Raji (cell line): ENCODE results near the gene LRRFIP2.

Experiments used
- POLR2A ChIP-seq: IDR thresholded peaks from 2 replicates; pipeline ENCODE4 v1.6.1; 2011; ENCODE audit warnings: low read depth, low read length, control low read depth; ENCODE audit not compliant: insufficient read depth

The LRRFIP2 gene

GRCh38 chr3:37174532-37175126, at the start of gene LRRFIP2:
Gene LRRFIP2 (minus strand): TSS chr3:37174582. CDS start chr3:37148983, 25,599 bp downstream.
- TF ChIP-seq POLR2A, result no peak

- no peak for TF ChIP-seq POLR2A
These were observed 49.2 kb upstream of the LRRFIP2 start for GRCh38 chr3:37223576-37223975.

GRCh38 chr3:37223141-37223558, 48.8 kb upstream of the LRRFIP2 start:
- TF ChIP-seq POLR2A, result no peak

GRCh38 chr3:37221407-37221806, 47.0 kb upstream of the LRRFIP2 start:
- no peak for TF ChIP-seq POLR2A

GRCh38 chr3:37219266-37219665, 44.9 kb upstream of the LRRFIP2 start:
- TF ChIP-seq POLR2A, result no peak

- no peak for TF ChIP-seq POLR2A
These were observed 43.8 kb upstream of the LRRFIP2 start for GRCh38 chr3:37218206-37218605.

GRCh38 chr3:37217098-37217849, 42.9 kb upstream of the LRRFIP2 start:
- TF ChIP-seq POLR2A, result no peak

GRCh38 chr3:37216597-37217097, 42.3 kb upstream of the LRRFIP2 start:
- TF ChIP-seq POLR2A, result no peak

- TF ChIP-seq POLR2A, result no peak
These were observed 39.7 kb upstream of the LRRFIP2 start for GRCh38 chr3:37214076-37214475.

- TF ChIP-seq POLR2A, result no peak
These were observed 35.8 kb upstream of the LRRFIP2 start for GRCh38 chr3:37210230-37210629.

- TF ChIP-seq POLR2A, result no peak
These were observed 29.9 kb upstream of the LRRFIP2 start for GRCh38 chr3:37204314-37204713.

- TF ChIP-seq POLR2A, result no peak
These were observed 27.7 kb upstream of the LRRFIP2 start for GRCh38 chr3:37202035-37202434.

- no peak for TF ChIP-seq POLR2A
These were observed 25.8 kb upstream of the LRRFIP2 start for GRCh38 chr3:37200141-37200540.

GRCh38 chr3:37198996-37199395, 24.6 kb upstream of the LRRFIP2 start:
- TF ChIP-seq POLR2A, result no peak

GRCh38 chr3:37198547-37198946, 24.2 kb upstream of the LRRFIP2 start:
- no peak for TF ChIP-seq POLR2A

GRCh38 chr3:37197810-37198371, 23.5 kb upstream of the LRRFIP2 start:
- no peak for TF ChIP-seq POLR2A
